HCT116 (cell line): ENCODE data around the gene GRIA4. TPM values are rescaled to one million over a fixed set of nuclear protein-coding genes. Genes with fewer than 3 reads are reported as not detected.

ENCODE experiments used
- ATAC-seq: fragments of 200-7000 bp; cut with Tn5 transposase; 2 replicates; pipeline ENCODE4 v1.9.1; 2020; ENCODE audit warnings: mild to moderate bottlenecking, moderate library complexity
- BruUV-seq: library from RNA; stranded (reverse); fragments of 400-500 nt; replicated peaks from 2 replicates; lab custom pipeline; 2021; lab: Mats Ljungman, UMichigan
- CTCF ChIA-PET: fragments of 300-600 bp; sonication (Branson Sonifier 250); formaldehyde crosslinking; loops from one replicate; lab custom pipeline; 2021; ENCODE audit warnings: antibody characterized with exemption; lab: Charles Lee
- POLR2A ChIA-PET: fragments of 300-600, 350-600 bp; sonication (Branson Sonifier 250); formaldehyde crosslinking; loops from one replicate; lab custom pipeline; 2021; ENCODE audit warnings: antibody characterized with exemption; lab: Charles Lee
- RAD21 ChIA-PET, 2 experiments: fragments of 300-600 bp; sonication (Branson Sonifier 250); formaldehyde crosslinking; loops; one replicate each; lab custom pipeline; 2023; ENCODE audit warnings: low total read pairs in 2 of 2; ENCODE audit not compliant: uncharacterized antibody in 2 of 2, unreplicated experiment in 2 of 2, low non-redundant PET in 1 of 2; lab: Charles Lee
- DNase-seq: peaks from one replicate; pipeline ENCODE4 v3.0.0-alpha.2; 2010; ENCODE audit warnings: low read depth, low spot score
- H2AFZ ChIP-seq: fragments of 200-600 bp; shearing (Covaris generic), sonication (generic); 2 replicates; pipeline ENCODE4 v1.6.1; 2017; ENCODE audit warnings: low read depth, mixed run types, mixed read lengths, antibody characterized with exemption, low read length; ENCODE audit not compliant: poor library complexity, severe bottlenecking
- H3K27ac ChIP-seq: 2 replicates; pipeline ENCODE4 v1.5.1; 2012; ENCODE audit warnings: low read depth, low read length
- H3K27me3 ChIP-seq: fragments of 200-600 bp; sonication (generic); 2 replicates; pipeline ENCODE4 v1.6.1; 2016; ENCODE audit warnings: mixed run types, low read length, mixed read lengths; ENCODE audit not compliant: insufficient read depth
- H3K36me3 ChIP-seq, 2 experiments: fragments of 200-500 bp in 1 of 2; fragments of 200-600 bp in 1 of 2; sonication (Bioruptor generic) in 1 of 2; sonication (generic) in 1 of 2; 2 replicates each; pipeline versions ENCODE4 v1.5.1 to v1.6.1; 2014 to 2016; ENCODE audit warnings: low read length in 2 of 2, inconsistent platforms in 1 of 2, mixed read lengths in 1 of 2, mixed run types in 1 of 2; ENCODE audit not compliant: insufficient read depth in 2 of 2, control insufficient read depth in 1 of 2
- H3K4me1 ChIP-seq, 2 experiments: fragments of 200-600 bp in 1 of 2; sonication (generic) in 1 of 2; 2 replicates each; pipeline versions ENCODE4 v1.5.1 to v1.6.1; 2012 to 2017; ENCODE audit warnings: low read length in 2 of 2, inconsistent platforms in 1 of 2, mild to moderate bottlenecking in 1 of 2, mixed read lengths in 1 of 2, mixed run types in 1 of 2, moderate library complexity in 1 of 2; ENCODE audit not compliant: insufficient read depth in 2 of 2, control insufficient read depth in 1 of 2
- H3K4me2 ChIP-seq: fragments of 200-600 bp; sonication (generic); 2 replicates; pipeline ENCODE4 v1.6.1; 2017; ENCODE audit warnings: mixed run types, low read length, mixed read lengths
- H3K4me3 ChIP-seq, 2 experiments: fragments of 200-600 bp in 1 of 2; sonication (generic) in 1 of 2; replicated peaks in 1 of 2; 2 replicates each; pipeline ENCODE4 v1.5.1; 2011 to 2016; ENCODE audit warnings: low read length in 2 of 2, control low read depth in 1 of 2, low read depth in 1 of 2, mild to moderate bottlenecking in 1 of 2, mixed read lengths in 1 of 2, mixed run types in 1 of 2
- H3K79me2 ChIP-seq: fragments of 200-600 bp; sonication (generic); 2 replicates; pipeline ENCODE4 v1.6.1; 2017; ENCODE audit warnings: mild to moderate bottlenecking, mixed run types, low read length, moderate library complexity, mixed read lengths; ENCODE audit not compliant: insufficient read depth
- H3K9ac ChIP-seq: fragments of 200-600 bp; sonication (generic); 2 replicates; pipeline ENCODE4 v1.6.1; 2016; ENCODE audit warnings: low read length, mixed read lengths
- H3K9me2 ChIP-seq: fragments of 200-600 bp; sonication (generic), shearing (Covaris generic); 2 replicates; pipeline ENCODE4 v1.6.1; 2017; ENCODE audit warnings: mixed run types, mild to moderate bottlenecking, moderate library complexity; ENCODE audit not compliant: insufficient read depth
- H3K9me3 ChIP-seq, 2 experiments: fragments of 200-500 bp in 1 of 2; fragments of 200-600 bp in 1 of 2; sonication (Bioruptor generic) in 1 of 2; sonication (generic) in 1 of 2; 2 replicates each; pipeline ENCODE4 v1.6.1; 2014 to 2017; ENCODE audit warnings: low read length in 2 of 2, mixed read lengths in 2 of 2, inconsistent platforms in 1 of 2, low read depth in 1 of 2, mild to moderate bottlenecking in 1 of 2, mixed run types in 1 of 2, moderate library complexity in 1 of 2; ENCODE audit not compliant: control insufficient read depth in 1 of 2, insufficient read depth in 1 of 2
- H4K20me1 ChIP-seq: fragments of 200-600 bp; sonication (generic), shearing (Covaris generic); 2 replicates; pipeline ENCODE4 v1.6.1; 2017; ENCODE audit warnings: mixed run types, mild to moderate bottlenecking, moderate library complexity; ENCODE audit not compliant: insufficient read depth
- FOSL1 ChIP-seq: IDR thresholded peaks from 2 replicates; pipeline ENCODE4 v1.6.1; 2012; ENCODE audit warnings: low read depth
- POLR2A ChIP-seq: IDR thresholded peaks from 2 replicates; pipeline ENCODE4 v1.7.0; 2011; ENCODE audit warnings: borderline replicate concordance; ENCODE audit not compliant: insufficient read depth, insufficient read length; ENCODE audit errors: extremely low read depth
- REST ChIP-seq: IDR thresholded peaks from 2 replicates; pipeline ENCODE4 v1.6.1; 2012; ENCODE audit warnings: low read depth
- SRF ChIP-seq: IDR thresholded peaks from 2 replicates; pipeline ENCODE4 v1.6.1; 2012; ENCODE audit warnings: low read depth
- TCF7L2 ChIP-seq: IDR thresholded peaks from 2 replicates; pipeline ENCODE4 v1.7.0; 2011; ENCODE audit warnings: borderline replicate concordance, inconsistent platforms; ENCODE audit not compliant: insufficient read depth, insufficient read length; ENCODE audit errors: extremely low read depth
- ZBTB33 ChIP-seq: IDR thresholded peaks from 2 replicates; pipeline ENCODE4 v1.6.1; 2011; ENCODE audit warnings: mild to moderate bottlenecking, low read length, moderate library complexity; ENCODE audit not compliant: insufficient replicate concordance; ENCODE audit errors: extremely low read depth
- intact Hi-C: fragments of 100-400 bp; cut with micrococcal nuclease; formaldehyde crosslinking; loops from 2 replicates; pipeline ENCODE4 v1.10.0; 2022
- total RNA-seq: library from RNA; stranded (reverse); gene quantifications from one replicate; pipeline ENCODE4 v1.2.1, GENCODE V29; 2021; ENCODE audit not compliant: unreplicated experiment

GRIA4 gene
- total RNA-seq, 1 experiment from 2014 or later = not detected

GRCh38 chr11:105618343-105618955 is 8.6 kb downstream of the GRIA4 start:
- intact Hi-C loops = no loop called here
- BruUV-seq = no TSS peak
- no peaks in the 10 kb centered on the region for H3K79me2 ChIP-seq
- ATAC-seq (no peak), DNase-seq (no peak)
- CTCF ChIA-PET = no interaction called here
- no peak overlapping the region for H2AFZ ChIP-seq
- H4K20me1 ChIP-seq = no peaks in the 10 kb centered on the region
- no peak overlapping the region for H3K4me2 ChIP-seq
- H3K9me3 ChIP-seq = no peaks in the 10 kb centered on the region
- H3K9me2 ChIP-seq = no peaks in the 10 kb centered on the region
- no peak overlapping the region for H3K27ac ChIP-seq
- no peaks in the 10 kb centered on the region for H3K27me3 ChIP-seq
- no peaks in the 10 kb centered on the region for H3K36me3 ChIP-seq
- no peak overlapping the region for H3K4me3 ChIP-seq
- POLR2A ChIA-PET = no interaction called here
- no peak overlapping the region for H3K9ac ChIP-seq
- TF ChIP-seq ZBTB33 (no peak), TCF7L2 (no peak), SRF (no peak), FOSL1 (no peak), POLR2A (no peak), REST (no peak)
- RAD21 ChIA-PET = no interaction called here
- peaks cover 0 to 3% of the 10 kb centered on the region in 2 experiments; a peak in 1 of 4 replicates for H3K4me1 ChIP-seq
